ENCODE data around the gene APBA1. TPM values are rescaled to one million over a fixed set of nuclear protein-coding genes. Genes with fewer than 3 reads are reported as not detected.

The APBA1 gene
- polyA plus RNA-seq, 1 experiment = 4.6 TPM

DNA sequence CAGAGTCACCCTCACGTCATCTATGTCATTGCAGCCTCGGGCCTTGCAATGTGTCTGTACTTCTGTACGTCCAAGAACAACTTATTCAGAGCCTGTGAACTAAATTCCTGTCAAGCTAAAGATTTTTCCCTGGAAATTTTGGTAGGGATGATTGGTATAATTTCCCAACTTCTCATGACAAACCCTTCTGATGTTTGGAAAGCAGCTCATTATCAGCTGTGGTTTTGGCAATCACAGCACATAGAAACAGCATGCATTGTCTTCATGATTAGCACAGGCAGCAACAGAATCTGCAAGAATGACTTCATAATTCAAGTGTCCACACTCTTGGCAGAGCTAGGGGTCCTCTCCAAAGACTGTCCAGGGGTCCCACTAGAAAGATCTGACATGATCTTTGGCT lies 49.5 kb downstream of the APBA1 start:
- Histone ChIP-seq H3K4me3 (ENCODE audit: low read depth, low read length) (no peak overlapping the region), H3K27me3 (ENCODE audit: control insufficient read depth, insufficient read depth, low read length) (no peaks in the 10 kb centered on the region), H3K36me3 (ENCODE audit: control insufficient read depth, insufficient read depth, low read length) (no peaks in the 10 kb centered on the region)
- TF ChIP-seq, protein P1, sequence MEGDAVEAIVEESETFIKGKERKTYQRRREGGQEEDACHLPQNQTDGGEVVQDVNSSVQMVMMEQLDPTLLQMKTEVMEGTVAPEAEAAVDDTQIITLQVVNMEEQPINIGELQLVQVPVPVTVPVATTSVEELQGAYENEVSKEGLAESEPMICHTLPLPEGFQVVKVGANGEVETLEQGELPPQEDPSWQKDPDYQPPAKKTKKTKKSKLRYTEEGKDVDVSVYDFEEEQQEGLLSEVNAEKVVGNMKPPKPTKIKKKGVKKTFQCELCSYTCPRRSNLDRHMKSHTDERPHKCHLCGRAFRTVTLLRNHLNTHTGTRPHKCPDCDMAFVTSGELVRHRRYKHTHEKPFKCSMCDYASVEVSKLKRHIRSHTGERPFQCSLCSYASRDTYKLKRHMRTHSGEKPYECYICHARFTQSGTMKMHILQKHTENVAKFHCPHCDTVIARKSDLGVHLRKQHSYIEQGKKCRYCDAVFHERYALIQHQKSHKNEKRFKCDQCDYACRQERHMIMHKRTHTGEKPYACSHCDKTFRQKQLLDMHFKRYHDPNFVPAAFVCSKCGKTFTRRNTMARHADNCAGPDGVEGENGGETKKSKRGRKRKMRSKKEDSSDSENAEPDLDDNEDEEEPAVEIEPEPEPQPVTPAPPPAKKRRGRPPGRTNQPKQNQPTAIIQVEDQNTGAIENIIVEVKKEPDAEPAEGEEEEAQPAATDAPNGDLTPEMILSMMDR (IDR thresholded peaks at IDR 0.05; ENCODE audit: insufficient read depth, low read depth, low read length) = no peak
- ChIA-PET CTCF (interaction anchor here (1.0 kb wide), 1 partner anchor 11 kb away, joined by 3 read pairs; no protein-coding TSS in a partner anchor), POLR2A (no interaction called here)
- DNase-seq (ENCODE audit: low read depth) = no peak

GRCh38 chr9:69621730-69622460 lies 50.3 kb downstream of the APBA1 start:
- ChIA-PET POLR2A (no interaction called here), CTCF (interaction anchor here (1.0 kb wide), 1 partner anchor 10 kb away, joined by 3 read pairs; no protein-coding TSS in a partner anchor)
- DNase-seq (ENCODE audit: low read depth) = no peak

DNA sequence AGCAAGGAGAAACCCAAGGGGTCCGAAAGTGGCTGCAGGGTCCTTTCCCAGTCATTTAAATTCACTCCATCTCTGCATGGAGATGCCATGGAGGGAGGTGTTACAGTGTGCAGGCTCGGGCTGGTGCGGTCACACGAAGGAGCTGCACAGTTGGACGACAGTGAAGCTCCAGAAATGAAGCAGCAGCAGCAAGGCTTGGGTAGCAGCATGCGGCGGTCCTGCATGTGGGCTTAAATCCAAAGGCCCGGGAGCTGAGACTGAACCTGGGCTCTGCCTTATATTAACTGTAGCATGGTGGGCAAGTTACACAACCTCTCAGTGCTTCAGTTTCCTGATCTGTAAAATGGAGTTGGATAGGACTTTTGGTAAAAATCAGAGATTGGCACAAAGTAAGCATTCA lies 51.4 kb downstream of the APBA1 start:
- POLR2A ChIA-PET = no interaction called here
- TF ChIP-seq, protein P1 (IDR thresholded peaks at IDR 0.05; ENCODE audit: insufficient read depth, low read depth, low read length) = no peak
- no peaks in the 10 kb centered on the region for H3K27me3 ChIP-seq (ENCODE audit: control insufficient read depth, insufficient read depth, low read length)
- DNase-seq (ENCODE audit: low read depth) = no peak
- no peak overlapping the region for H3K4me3 ChIP-seq (ENCODE audit: low read depth, low read length)
- H3K36me3 ChIP-seq (ENCODE audit: control insufficient read depth, insufficient read depth, low read length) = no peaks in the 10 kb centered on the region
- CTCF ChIA-PET = no interaction called here

More at GRCh38 chr9:69621730-69622460, 50.3 kb downstream of the APBA1 start:
- Histone ChIP-seq H3K27me3 (ENCODE audit: control insufficient read depth, insufficient read depth, low read length) (no peaks in the 10 kb centered on the region), H3K4me3 (ENCODE audit: low read depth, low read length) (no peak overlapping the region), H3K36me3 (ENCODE audit: control insufficient read depth, insufficient read depth, low read length) (no peaks in the 10 kb centered on the region)
- TF ChIP-seq, protein P1 (IDR thresholded peaks at IDR 0.05; ENCODE audit: insufficient read depth, low read depth, low read length) = no peak

DNA sequence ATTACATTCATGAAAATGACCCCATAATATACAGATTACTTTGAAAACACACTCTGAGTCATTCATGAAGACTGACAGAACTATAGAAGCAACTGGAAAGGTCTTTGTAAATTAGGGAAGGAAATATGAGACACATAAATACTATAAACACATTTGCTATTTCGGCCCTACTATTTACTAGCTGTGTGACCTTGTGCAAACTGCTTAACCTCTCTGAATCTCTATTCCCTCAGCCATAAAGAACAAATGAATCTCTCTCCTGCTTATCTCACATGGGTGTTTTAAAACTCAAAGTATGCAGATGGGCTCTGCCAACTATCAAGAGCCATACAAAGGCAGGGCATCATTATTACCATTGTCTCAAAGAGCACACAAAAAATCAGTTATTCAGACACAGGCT lies 52.9 kb downstream of the APBA1 start:
- DNase-seq (ENCODE audit: low read depth) = no peak
- Histone ChIP-seq H3K27me3 (ENCODE audit: control insufficient read depth, insufficient read depth, low read length) (no peaks in the 10 kb centered on the region), H3K36me3 (ENCODE audit: control insufficient read depth, insufficient read depth, low read length) (no peaks in the 10 kb centered on the region), H3K4me3 (ENCODE audit: low read depth, low read length) (no peak overlapping the region)
- CTCF ChIA-PET = no interaction called here
- TF ChIP-seq, protein P1 (IDR thresholded peaks at IDR 0.05; ENCODE audit: insufficient read depth, low read depth, low read length) = no peak
- POLR2A ChIA-PET = no interaction called here

DNA sequence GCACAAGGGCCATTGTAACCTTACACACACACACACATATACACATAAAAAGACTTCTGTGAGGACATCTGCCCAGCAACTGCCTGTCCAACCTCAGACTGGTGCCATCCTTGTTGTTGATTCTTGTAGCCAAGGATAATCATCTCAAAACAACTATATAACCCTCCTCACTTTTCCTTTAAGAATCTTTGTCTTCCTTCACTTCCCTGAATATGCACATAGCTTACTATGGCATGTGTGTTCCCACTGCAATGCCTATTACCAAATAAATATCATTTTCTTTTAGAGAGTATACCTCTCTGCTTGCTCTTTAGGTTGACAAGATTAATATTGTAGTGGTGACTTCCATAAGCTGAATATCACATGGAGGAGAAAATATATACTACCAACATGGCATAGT lies 55.2 kb downstream of the APBA1 start:
- H3K36me3 ChIP-seq (ENCODE audit: control insufficient read depth, insufficient read depth, low read length) = no peaks in the 10 kb centered on the region
- ChIA-PET POLR2A (no interaction called here), CTCF (no interaction called here)
- DNase-seq (ENCODE audit: low read depth) = no peak
- TF ChIP-seq, protein P1 (IDR thresholded peaks at IDR 0.05; ENCODE audit: insufficient read depth, low read depth, low read length) = no peak
- no peak overlapping the region for H3K4me3 ChIP-seq (ENCODE audit: low read depth, low read length)
- no peaks in the 10 kb centered on the region for H3K27me3 ChIP-seq (ENCODE audit: control insufficient read depth, insufficient read depth, low read length)

Data from BJ (cell line).